HG03469 (cell line): ENCODE data around the gene OR10G8.

Source experiments
- ATAC-seq: cut with Tn5 transposase; IDR thresholded peaks from one replicate; pipeline ENCODE4 v1.9.1; 2021; ENCODE audit warnings: mild to moderate bottlenecking, moderate library complexity, moderate number of reproducible peaks; ENCODE audit not compliant: unreplicated experiment

The OR10G8 gene

DNA sequence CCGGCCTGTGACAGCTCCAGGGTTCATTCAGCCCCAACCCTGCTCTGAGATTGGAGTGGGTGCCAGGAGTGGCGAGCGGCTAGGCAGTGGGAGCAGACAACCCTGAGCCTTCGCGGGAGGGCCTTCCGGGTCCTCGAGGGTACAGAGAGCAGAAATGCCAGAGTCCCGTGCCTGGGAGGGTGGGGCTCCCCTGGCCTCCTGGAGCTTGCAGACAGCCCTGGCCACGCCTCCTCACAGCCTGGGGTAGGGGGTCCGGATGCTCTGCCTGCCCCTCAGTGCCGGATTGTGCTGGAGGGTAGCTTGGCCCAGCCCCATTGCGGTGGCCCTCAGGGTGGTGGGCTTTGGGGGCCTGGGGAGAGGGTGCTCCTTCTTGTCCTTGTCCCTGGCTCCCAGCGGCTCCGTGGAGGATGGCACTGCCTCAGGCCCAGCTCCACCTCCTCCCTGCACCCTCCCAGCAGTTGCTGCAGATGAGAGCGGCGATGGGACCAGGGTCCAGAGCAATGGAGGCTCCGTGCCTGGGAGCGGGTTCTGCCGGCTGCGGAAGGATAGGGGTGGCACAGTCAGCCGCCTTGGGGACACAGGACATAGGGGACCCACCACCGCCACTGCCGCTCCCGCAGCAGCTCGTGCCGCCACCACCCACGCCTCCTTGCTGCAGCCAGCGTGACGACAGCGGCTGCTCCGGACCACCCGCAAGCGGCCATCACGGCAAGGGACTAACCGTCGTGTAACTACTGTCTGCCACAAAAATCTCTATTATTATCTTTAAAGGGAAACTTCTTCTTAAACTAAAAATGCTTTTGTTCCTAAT lies 49.4 kb downstream of the OR10G8 start:
- peak; percentile 51 for ATAC-seq

DNA sequence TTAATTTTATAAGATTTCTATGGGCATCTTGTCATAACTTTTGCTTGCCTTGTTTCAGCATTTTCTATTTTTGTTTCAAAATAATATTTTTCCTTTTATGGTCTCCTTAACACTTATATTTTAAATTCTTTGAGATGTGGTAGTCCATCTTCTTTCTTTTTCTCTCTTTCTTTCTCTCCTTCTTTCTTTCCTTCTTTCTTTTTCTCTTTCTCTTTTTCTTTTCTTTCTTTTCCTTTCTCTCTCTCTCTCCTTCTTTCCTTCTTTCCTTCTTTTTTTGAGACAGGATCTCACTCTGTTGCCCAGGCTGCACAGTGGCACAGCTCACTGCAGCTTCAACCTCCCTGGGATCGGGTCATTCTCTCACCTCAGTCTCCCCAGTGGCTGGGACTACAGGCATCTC lies 50.7 kb downstream of the OR10G8 start:
- no peak for ATAC-seq

- no peak for ATAC-seq
Observed at GRCh38 chr11:124078591-124078990, 52.0 kb downstream of the OR10G8 start.

DNA sequence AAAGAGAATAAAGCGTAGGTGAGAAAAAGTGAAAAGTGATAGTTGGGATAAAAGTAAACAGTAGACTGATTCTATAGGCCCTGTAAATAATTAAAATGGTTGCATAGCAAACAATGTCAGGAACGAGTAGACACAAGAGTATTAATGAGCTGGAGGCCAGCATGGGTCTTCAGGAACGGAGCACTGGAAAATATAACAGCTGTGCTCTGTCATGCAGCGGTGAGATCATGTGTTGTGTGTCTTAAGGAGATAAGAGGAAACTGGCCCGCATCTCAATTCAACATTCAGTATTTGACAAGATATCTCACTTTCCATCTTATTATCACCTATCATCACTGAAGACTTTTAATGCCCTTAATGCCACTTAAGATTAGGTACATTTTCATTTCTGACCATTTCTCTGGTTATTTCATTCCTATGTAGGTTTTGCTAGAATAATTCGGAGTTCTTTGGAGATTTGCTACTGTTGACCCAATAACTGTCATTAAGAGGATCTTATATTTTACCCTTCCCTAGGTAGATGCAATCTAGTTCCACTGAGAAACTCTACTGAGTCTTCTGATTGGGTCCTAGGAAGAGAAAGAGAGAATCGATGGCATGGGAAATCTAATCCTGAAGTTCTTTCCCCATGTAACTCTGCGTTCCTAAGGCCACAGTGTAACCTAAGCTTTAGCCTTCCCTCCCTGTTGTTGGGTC lies 53.2 kb downstream of the OR10G8 start:
- ATAC-seq = no peak
